Heart left ventricle (tissue), 13 donors: ENCODE data around the gene STRN3.

ENCODE experiments used
- CTCF ChIP-seq, 12 donors: fragments of 200-600 bp; sonication (generic) in 4 of 12; IDR thresholded peaks; one replicate each; pipeline versions ENCODE4 v1.5.0 to v1.8.0; 2018 to 2022; ENCODE audit warnings: antibody characterized with exemption in 12 of 12, mild to moderate bottlenecking in 5 of 12
- POLR2A ChIP-seq, 2 donors: fragments of 450-650 bp; IDR thresholded peaks; one replicate each; pipeline ENCODE4 v1.6.1; 2017; ENCODE audit warnings: antibody characterized with exemption in 2 of 2, mild to moderate bottlenecking in 2 of 2, moderate library complexity in 2 of 2
- donor health status: ischemic (EF 13 %, LVEDD 7.1; RV severe dilation, severe dysfunction).
- donor health status: DM: no; HTN: yes; CAD: no.
- donor health status: DM: no; HTN: no; CAD: no.
- donor health status: ischemic (EF 25% LVEDD 6.9; RV normal size, moderate dysfunction).
- donor health status: ischemic (EF 25% LVEDD 5.7; RV mildly dilated, moderate dysfunction).
- donor health status: ischemic (EF 35%, LVEDD 5.7; RV mildly dilated, moderate dysfunction).
- donor health status: nonischemic (EF 11% LVEDD 7.7; RV severe dilation, severe dysfunction).
- donor health status: DM: yes; HTN: yes; CAD: no.
- donor health status: PGD.
- donor health status: ischemic (EF 29% LVEDD 5.4; RV normal size, mild dysfunction).
- donor health status: nonischemic (EF 23%, LVEDD 6.1; RV moderate dilation, normal function).

- no peak for TF ChIP-seq POLR2A (IDR thresholded peaks at IDR 0.05)
- TF ChIP-seq CTCF (IDR thresholded peaks at IDR 0.05), result no peak
Observed at GRCh38 chr14:30903285-30904124, 122.7 kb downstream of the STRN3 start.
